GM18508 (cell line): ENCODE data around the gene MADD.

Source experiments
- ATAC-seq: cut with Tn5 transposase; IDR thresholded peaks from one replicate; pipeline ENCODE4 v1.9.1; 2021; ENCODE audit warnings: moderate number of reproducible peaks; ENCODE audit not compliant: insufficient read depth, unreplicated experiment

Gene MADD

DNA sequence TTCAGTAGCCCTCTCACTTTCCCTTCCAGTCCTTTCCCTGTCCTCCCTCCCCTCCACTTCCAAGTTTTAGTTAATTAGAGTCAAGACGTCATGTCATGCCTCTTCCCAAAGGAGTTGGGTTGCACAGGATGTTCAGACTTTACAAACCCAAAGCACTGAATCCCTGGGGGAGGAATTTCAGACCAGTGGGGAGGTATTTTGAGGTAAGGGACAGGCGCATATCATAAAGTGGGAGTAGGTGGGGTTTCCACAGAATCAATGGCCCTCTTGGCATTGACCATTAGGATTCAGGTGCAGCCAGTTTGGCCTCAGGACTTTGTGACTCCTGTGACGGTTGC, 20.6 kb upstream of the MADD start:
- no peak for ATAC-seq

DNA sequence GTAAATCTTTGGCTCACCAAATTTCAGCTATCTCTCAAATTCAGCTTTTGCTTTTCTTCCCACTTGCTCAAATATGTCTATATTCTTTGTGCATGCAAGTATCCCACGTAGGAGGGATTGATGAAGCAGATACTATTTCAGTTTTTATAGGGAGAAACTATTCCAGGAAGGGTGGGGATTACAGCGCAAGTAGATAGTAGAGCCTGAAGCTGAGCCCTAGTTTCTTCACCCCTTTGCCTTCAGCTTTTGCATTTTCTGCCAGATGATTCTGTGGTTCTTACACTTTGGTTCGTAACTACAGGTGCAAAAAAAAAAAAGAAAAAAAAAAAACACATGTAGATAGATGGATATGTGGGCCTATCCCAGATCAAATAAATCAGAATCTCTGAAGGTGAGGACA, 18.2 kb upstream of the MADD start:
- no peak for ATAC-seq

DNA sequence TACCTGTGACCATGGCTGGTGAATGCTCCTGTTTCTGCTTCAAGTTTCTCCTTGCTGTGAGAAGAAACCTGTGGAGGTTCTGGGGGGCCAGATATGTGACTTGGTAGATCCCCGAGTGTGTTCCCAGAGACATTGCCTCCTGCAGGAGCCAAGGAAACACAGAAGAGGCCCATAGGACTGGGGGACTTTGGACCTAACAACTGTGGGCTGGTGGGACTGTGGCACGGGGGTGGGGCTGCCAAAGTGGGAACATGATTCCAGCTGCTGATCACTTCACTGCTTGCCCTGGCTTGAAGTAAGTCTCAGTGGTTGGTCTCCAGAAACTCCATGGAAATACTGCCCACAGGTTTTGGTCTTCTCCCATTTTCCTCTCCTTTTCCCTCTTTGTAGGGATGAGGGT, 16.3 kb upstream of the MADD start:
- ATAC-seq = no peak

DNA sequence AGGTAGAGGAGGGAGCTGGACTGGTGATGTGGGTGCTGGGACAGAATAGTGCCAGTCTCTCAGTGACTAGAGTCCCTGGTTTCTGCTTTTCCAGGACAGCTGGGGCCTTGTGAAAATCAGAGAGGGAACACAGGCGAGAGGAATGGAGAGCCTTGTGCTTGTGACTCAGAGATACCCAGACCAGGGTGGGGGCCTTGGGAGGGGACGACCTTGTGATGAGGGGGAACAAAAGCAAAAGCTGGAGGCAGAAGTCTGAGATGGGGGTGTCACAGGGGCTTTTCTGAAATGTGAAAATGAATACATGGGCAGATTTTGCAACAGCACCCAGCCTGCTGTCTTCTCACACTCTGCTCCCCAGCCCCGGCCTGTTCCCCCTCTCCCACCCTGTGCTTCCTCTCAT, 15.5 kb upstream of the MADD start:
- ATAC-seq = no peak

- no peak for ATAC-seq
Measured at GRCh38 chr11:47256374-47256773, 13.6 kb upstream of the MADD start.

DNA sequence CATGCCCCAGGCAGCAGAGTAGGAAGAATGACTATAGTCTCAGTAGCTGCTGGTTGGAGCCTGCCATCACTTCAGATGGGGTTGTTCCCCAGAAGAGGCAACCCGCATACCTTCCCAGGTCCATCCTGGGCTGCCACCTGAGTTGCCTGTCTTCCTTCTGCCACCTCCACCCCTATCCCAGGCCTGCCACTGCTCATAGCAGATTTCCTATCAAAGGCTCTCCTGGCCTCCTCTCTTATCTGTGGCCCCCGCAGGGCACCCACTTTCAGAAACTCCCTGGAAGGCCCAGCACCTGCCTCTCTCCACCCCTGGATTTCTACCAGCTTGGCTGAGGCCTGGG, 12.8 kb upstream of the MADD start:
- ATAC-seq = no peak

DNA sequence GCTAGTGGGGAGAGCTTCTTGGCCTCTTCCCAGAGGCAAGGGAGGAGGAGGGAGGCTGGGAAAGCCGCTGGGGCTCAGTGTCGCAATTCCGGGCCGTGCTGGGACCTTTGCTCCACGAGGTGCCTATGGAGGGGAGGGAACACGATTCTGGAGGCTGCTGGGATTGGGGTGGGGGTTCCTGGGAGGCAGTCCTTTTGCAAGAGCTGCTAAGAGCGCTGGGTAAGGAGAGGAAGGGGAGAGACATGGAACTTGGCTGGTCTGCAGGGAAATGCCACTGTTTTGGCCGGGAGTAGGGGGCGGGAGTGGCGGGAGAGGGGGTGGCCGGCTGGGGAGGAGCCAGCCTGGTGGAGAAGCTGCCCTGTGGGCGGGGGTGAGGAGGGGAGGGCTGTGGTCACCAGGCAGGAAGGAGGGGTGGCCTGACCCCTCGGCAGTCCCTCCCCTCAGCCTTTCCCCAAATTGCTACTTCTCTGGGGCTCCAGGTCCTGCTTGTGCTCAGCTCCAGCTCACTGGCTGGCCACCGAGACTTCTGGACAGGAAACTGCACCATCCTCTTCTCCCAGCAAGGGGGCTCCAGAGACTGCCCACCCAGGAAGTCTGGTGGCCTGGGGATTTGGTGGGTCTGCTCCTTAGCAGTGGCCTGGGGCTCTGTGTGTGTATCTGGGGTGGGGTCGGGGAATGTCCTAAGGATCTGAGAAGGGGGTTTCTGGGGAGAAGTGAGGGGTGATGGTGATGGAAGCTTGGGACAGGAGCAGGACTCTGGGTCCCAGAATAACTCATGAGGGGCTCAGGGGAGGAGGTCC, 12.2 kb upstream of the MADD start, which contains the start of gene NR1H3:
Gene NR1H3 (plus strand): TSS at position 480 of the 800 bp plus-strand sequence. CDS start 1,221 bp downstream, outside the sequence.
- ATAC-seq = no peak

GRCh38 chr11:47258317-47258902, 11.5 kb upstream of the MADD start:
- ATAC-seq = no peak

DNA sequence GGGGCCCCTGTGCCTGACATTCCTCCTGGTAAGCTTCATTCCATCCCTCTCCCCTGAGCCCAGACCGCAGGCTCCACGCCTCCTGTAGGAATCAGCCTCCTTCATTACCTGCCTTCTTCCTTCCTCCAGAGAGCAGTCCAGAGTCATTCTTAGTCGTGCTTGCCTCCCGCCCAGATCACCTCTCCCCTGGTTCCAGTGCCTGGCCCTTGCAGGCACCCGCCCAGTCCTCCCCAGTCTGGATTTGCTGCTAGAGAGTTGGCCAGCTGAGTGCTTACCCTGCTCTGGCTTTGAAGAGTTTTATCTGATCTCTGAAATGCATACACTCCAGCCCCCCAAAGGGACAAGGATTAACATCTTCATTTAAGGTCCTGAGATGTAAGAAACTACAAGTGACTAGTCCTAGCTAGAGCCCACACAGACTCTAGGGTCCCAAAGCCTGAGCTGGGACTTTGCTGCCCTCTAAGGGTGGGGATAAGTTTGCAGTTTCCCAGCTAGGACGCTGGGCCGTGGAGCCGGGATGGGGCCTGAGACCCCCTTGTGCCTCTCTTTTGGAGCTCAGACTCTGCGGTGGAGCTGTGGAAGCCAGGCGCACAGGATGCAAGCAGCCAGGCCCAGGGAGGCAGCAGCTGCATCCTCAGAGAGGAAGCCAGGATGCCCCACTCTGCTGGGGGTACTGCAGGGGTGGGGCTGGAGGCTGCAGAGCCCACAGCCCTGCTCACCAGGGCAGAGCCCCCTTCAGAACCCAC, 10.5 kb upstream of the MADD start:
- ATAC-seq = no peak

DNA sequence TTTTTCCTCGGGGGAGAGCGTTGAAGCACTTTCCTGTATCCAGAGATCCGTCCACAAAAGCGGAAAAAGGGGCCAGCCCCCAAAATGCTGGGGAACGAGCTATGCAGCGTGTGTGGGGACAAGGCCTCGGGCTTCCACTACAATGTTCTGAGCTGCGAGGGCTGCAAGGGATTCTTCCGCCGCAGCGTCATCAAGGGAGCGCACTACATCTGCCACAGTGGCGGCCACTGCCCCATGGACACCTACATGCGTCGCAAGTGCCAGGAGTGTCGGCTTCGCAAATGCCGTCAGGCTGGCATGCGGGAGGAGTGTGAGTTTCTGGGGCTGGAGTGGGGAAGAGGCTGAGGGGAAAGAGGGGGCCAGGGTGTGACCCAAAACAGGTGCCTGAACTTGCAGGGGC, 9.6 kb upstream of the MADD start:
- no peak for ATAC-seq

DNA sequence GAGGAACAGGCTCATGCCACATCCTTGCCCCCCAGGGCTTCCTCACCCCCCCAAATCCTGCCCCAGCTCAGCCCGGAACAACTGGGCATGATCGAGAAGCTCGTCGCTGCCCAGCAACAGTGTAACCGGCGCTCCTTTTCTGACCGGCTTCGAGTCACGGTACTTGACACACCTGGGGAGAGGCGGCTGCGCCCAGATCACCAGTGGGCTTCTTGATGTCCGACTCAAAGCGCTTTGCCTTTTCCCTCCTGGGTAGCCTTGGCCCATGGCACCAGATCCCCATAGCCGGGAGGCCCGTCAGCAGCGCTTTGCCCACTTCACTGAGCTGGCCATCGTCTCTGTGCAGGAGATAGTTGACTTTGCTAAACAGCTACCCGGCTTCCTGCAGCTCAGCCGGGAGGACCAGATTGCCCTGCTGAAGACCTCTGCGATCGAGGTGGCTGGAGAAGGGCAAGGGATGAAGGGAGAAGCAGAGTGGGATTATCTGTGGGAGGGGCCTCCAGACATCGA, 8.6 kb upstream of the MADD start:
- ATAC-seq = no peak

- ATAC-seq = no peak
Measured at GRCh38 chr11:47264119-47264518, 5.8 kb upstream of the MADD start.

- no peak for ATAC-seq
Measured at GRCh38 chr11:47264521-47264920, 5.4 kb upstream of the MADD start.

DNA sequence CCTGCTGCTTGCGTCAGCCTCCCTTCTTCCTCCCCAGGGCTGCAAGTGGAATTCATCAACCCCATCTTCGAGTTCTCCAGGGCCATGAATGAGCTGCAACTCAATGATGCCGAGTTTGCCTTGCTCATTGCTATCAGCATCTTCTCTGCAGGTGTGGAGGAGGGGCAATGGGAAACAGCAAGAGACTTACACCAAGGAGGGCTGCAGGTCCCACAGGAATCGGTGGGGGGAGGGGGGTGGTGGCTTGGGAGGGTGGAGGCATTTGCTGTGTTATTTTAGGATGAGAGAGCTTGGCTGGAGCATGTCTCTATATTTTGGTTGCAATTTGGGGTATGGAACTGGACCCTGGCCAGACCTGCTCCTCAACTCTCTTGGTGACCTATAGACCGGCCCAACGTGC, 2.1 kb upstream of the MADD start:
- no peak for ATAC-seq

- no peak for ATAC-seq
Measured at GRCh38 chr11:47268448-47269001, 1.4 kb upstream of the MADD start.

GRCh38 chr11:47269002-47269828, 718 bp upstream of the MADD start:
- ATAC-seq = no peak

GRCh38 chr11:47270331-47271271, 668 bp downstream of the MADD start:
- no peak for ATAC-seq

DNA sequence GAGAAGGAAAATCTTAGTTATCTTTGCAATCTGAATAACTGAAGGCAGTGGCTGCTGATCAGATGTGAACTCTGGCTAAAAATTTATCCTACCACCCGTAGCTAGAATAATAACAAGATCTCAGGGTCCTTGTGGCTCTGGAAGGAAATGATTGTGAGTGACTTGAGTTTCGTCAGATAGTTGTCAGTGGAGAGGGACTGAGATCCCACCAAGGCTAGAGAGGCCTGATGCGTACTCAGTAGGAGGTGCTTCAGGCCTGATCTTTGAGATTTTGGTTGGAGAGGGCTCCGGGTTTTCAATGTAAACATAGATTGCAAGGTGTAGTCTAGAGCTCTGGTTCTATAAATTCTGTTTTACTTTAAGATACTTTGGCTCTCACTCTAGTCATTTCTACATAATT, 1.4 kb downstream of the MADD start:
- ATAC-seq = no peak

GRCh38 chr11:47271961-47272661, 2.2 kb downstream of the MADD start:
- ATAC-seq = no peak
